Testis (tissue), 3 donors: ENCODE results near the gene PALM. TPM values are rescaled to one million over a fixed set of nuclear protein-coding genes. Genes with fewer than 3 reads are reported as not detected.

Experiments
- DNase-seq: peaks from one replicate; pipeline ENCODE4 v3.0.0-alpha.2; 2019
- H3K27ac ChIP-seq, 2 donors: fragments of 200-600 bp; sonication (generic); one replicate each; pipeline ENCODE4 v1.5.1; 2019
- H3K27me3 ChIP-seq: fragments of 200-600 bp; sonication (generic); one replicate; pipeline ENCODE4 v1.5.1; 2019
- H3K36me3 ChIP-seq: fragments of 200-600 bp; sonication (generic); one replicate; pipeline ENCODE4 v1.5.1; 2017; ENCODE audit warnings: low read depth; ENCODE audit errors: missing control alignments
- H3K4me1 ChIP-seq: fragments of 200-600 bp; sonication (generic); one replicate; pipeline ENCODE4 v1.5.1; 2019
- H3K4me3 ChIP-seq, 2 donors: fragments of 200-600 bp; sonication (generic); one replicate each; pipeline ENCODE4 v1.5.1; 2017 to 2019
- H3K9me3 ChIP-seq: fragments of 200-600 bp; sonication (generic); one replicate; pipeline ENCODE4 v1.5.1; 2017
- CTCF ChIP-seq, 3 experiments: fragments of 450-650 bp in 2 of 3; fragments of 200-600 bp in 1 of 3; sonication (generic) in 1 of 3; IDR thresholded peaks; one replicate each; pipeline ENCODE4 v1.5.1; 2016 to 2019; ENCODE audit warnings: antibody characterized with exemption in 3 of 3, mild to moderate bottlenecking in 2 of 3, moderate library complexity in 1 of 3
- POLR2A ChIP-seq: fragments of 450-650 bp; IDR thresholded peaks from one replicate; pipeline ENCODE4 v1.6.1; 2017; ENCODE audit warnings: antibody characterized with exemption, mild to moderate bottlenecking, moderate library complexity
- WGBS, 2 donors: methylation state at CpG; one replicate each; pipeline ENCODE4 v1.1.5; 2018; 5-methylcytosine and 5-hydroxymethylcytosine counted together
- intact Hi-C: fragments of 100-400 bp; cut with DNase I; formaldehyde crosslinking; loops from one replicate; pipeline ENCODE4 v1.15.1; 2023; ENCODE audit warnings: low total_unique reads
- polyA plus RNA-seq: library from polyadenylated mRNA; stranded (reverse); fragments of 350-450 nt; fragmentation: Illumina TruSeq; extraction: RNeasy Lipid Tissue Mini Kit (QIAGEN cat#74804); gene quantifications from one replicate; pipeline ENCODE4 v1.2.3, GENCODE V29; 2014; ENCODE audit warnings: low read depth, low replicate concordance; ENCODE audit not compliant: insufficient read depth
- total RNA-seq, 2 donors: library from RNA; depleted of rRNA; stranded (reverse); fragments of >200 nt; gene quantifications; one replicate each; pipeline ENCODE4 v1.2.3, GENCODE V29; 2016

The PALM gene
- total and polyA plus RNA-seq, 3 donors from 2014 or later: 35.5 to 47.8 (median 46.4) TPM

GRCh38 chr19:782185-782877 is 73.6 kb downstream of the PALM start:
- H3K4me3 ChIP-seq: peak overlapping the region in 1 of 2 donors; percentile 0
- whole genome bisulfite sequencing, 2 donors: 42 to 44% methylated on average over 29 of the region's 29 CpGs
- DNase-seq: no peak

GRCh38 chr19:782878-783668 is 74.3 kb downstream of the PALM start:
- peak overlapping the region in 1 of 2 donors; percentile 0 for H3K4me3 ChIP-seq
- peaks cover 14% of the 10 kb centered on the region for H3K4me1 ChIP-seq
- DNase-seq: no peak
- no peaks in the 10 kb centered on the region for H3K9me3 ChIP-seq
- peak overlapping the region; percentile 6 to 65 for H3K27ac ChIP-seq
- WGBS, 2 donors: 49 to 65% methylated on average over 30 of the region's 30 CpGs
- H3K27me3 ChIP-seq: no peaks in the 10 kb centered on the region
- no peak for TF ChIP-seq CTCF (IDR thresholded peaks at IDR 0.05)
- no peak for TF ChIP-seq POLR2A
- no peaks in the 10 kb centered on the region for H3K36me3 ChIP-seq
- intact Hi-C loops: loop anchor here (10.0 kb wide), 1 partner anchor 142 kb away; the partner anchor contains the start of gene ARID3A

More at GRCh38 chr19:782185-782877, 73.6 kb downstream of the PALM start:
- H3K27me3 ChIP-seq: no peaks in the 10 kb centered on the region
- no peaks in the 10 kb centered on the region for H3K9me3 ChIP-seq
- no peaks in the 10 kb centered on the region for H3K36me3 ChIP-seq
- intact Hi-C loops: loop anchor here (10.0 kb wide), 1 partner anchor 142 kb away; the partner anchor contains the start of gene ARID3A
- peak overlapping the region in 1 of 2 donors; percentile 65 for H3K27ac ChIP-seq
- H3K4me1 ChIP-seq: peaks cover 14% of the 10 kb centered on the region
- TF ChIP-seq CTCF (IDR thresholded peaks at IDR 0.05) (no peak), POLR2A (no peak)

- no peak for DNase-seq
- peaks cover 21% of the 10 kb centered on the region for H3K4me1 ChIP-seq
- no peak overlapping the region for H3K27ac ChIP-seq
- WGBS, 2 donors: 55 to 72% methylated on average over 12 to 13 of the region's 13 CpGs
- no peaks in the 10 kb centered on the region for H3K9me3 ChIP-seq
- no peaks in the 10 kb centered on the region for H3K27me3 ChIP-seq
- intact Hi-C loops: loop anchor here (10.0 kb wide), 1 partner anchor 140 kb away; the partner anchor contains the start of gene ARID3A
- TF ChIP-seq POLR2A (no peak), CTCF (IDR thresholded peaks at IDR 0.05) (no peak)
- no peak overlapping the region for H3K4me3 ChIP-seq
- H3K36me3 ChIP-seq: no peaks in the 10 kb centered on the region
Measured at GRCh38 chr19:784541-784940, 75.8 kb downstream of the PALM start.

- H3K36me3 ChIP-seq: no peaks in the 10 kb centered on the region
- no peak for DNase-seq
- peaks cover 17% of the 10 kb centered on the region for H3K4me1 ChIP-seq
- H3K4me3 ChIP-seq: no peak overlapping the region
- 94 to 96% methylated on average over 8 to 16 of the region's 16 CpGs for WGBS, 2 donors
- no peaks in the 10 kb centered on the region for H3K27me3 ChIP-seq
- peak overlapping the region in 1 of 2 donors; percentile 21 for H3K27ac ChIP-seq
- TF ChIP-seq CTCF (IDR thresholded peaks at IDR 0.05) (no peak), POLR2A (no peak)
- intact Hi-C loops: loop anchor here (10.0 kb wide), 1 partner anchor 137 kb away; the partner anchor contains the start of gene ARID3A
- no peaks in the 10 kb centered on the region for H3K9me3 ChIP-seq
Measured at GRCh38 chr19:787536-787935, 78.8 kb downstream of the PALM start.
